ENCODE data around the gene ZNF333.

ZNF333 gene

DNA sequence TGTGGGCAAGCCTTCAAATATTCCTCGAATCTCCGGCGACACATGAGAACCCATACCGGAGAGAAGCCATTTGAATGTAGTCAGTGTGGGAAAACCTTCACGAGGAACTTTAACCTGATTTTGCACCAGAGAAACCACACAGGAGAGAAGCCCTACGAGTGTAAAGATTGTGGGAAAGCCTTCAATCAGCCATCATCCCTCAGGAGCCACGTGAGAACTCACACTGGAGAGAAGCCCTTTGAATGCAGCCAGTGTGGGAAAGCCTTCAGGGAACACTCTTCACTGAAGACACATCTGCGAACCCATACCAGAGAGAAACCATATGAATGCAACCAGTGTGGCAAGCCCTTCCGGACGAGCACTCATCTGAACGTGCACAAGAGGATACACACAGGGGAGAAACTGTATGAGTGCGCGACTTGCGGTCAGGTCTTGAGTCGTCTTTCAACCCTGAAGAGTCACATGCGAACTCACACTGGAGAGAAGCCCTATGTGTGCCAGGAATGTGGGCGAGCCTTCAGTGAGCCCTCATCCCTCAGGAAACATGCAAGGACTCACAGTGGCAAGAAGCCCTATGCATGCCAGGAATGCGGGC is 28.8 kb downstream of the ZNF333 start:
- no peak for TF ChIP-seq POLR2AphosphoS5 (IDR thresholded peaks at IDR 0.05; ENCODE audit: low read depth, low read length)
- TF ChIP-seq TAF1 (IDR thresholded peaks at IDR 0.05; ENCODE audit: borderline replicate concordance, insufficient read depth, low read length) = no peak
- no peak for TF ChIP-seq SIN3A (IDR thresholded peaks at IDR 0.05; ENCODE audit: borderline replicate concordance, insufficient read depth, low read length)
- TF ChIP-seq, protein P1, sequence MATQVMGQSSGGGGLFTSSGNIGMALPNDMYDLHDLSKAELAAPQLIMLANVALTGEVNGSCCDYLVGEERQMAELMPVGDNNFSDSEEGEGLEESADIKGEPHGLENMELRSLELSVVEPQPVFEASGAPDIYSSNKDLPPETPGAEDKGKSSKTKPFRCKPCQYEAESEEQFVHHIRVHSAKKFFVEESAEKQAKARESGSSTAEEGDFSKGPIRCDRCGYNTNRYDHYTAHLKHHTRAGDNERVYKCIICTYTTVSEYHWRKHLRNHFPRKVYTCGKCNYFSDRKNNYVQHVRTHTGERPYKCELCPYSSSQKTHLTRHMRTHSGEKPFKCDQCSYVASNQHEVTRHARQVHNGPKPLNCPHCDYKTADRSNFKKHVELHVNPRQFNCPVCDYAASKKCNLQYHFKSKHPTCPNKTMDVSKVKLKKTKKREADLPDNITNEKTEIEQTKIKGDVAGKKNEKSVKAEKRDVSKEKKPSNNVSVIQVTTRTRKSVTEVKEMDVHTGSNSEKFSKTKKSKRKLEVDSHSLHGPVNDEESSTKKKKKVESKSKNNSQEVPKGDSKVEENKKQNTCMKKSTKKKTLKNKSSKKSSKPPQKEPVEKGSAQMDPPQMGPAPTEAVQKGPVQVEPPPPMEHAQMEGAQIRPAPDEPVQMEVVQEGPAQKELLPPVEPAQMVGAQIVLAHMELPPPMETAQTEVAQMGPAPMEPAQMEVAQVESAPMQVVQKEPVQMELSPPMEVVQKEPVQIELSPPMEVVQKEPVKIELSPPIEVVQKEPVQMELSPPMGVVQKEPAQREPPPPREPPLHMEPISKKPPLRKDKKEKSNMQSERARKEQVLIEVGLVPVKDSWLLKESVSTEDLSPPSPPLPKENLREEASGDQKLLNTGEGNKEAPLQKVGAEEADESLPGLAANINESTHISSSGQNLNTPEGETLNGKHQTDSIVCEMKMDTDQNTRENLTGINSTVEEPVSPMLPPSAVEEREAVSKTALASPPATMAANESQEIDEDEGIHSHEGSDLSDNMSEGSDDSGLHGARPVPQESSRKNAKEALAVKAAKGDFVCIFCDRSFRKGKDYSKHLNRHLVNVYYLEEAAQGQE (IDR thresholded peaks at IDR 0.05; ENCODE audit: insufficient read depth in 1 of 2, low read depth in 2 of 2, low read length in 2 of 2) = no peak
- no peak for TF ChIP-seq FOXP2 (optimal IDR thresholded peaks at IDR 0.05; ENCODE audit: borderline replicate concordance, extremely low read depth, extremely low read length, insufficient read depth)

DNA sequence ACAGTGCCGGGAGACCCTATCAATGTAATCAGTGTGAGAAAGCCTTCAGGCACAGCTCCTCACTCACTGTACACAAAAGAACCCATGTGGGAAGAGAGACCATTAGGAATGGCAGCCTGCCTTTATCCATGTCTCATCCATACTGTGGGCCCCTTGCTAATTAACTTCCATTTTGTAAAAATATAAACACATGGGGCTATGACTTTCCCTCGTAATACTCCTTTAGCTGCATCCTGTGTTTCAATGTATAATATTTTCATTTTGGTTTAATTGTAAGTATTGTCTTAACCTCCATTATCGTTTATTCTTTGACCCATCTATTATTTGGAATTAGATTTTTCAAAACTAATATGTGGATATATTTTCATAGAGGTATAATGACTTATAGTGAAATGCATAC is 29.3 kb downstream of the ZNF333 start:
- TF ChIP-seq, protein P1 (IDR thresholded peaks at IDR 0.05; ENCODE audit: insufficient read depth in 1 of 2, low read depth in 2 of 2, low read length in 2 of 2) = no peak
- TF ChIP-seq POLR2AphosphoS5 (IDR thresholded peaks at IDR 0.05; ENCODE audit: low read depth, low read length) = no peak
- no peak for TF ChIP-seq TAF1 (IDR thresholded peaks at IDR 0.05; ENCODE audit: borderline replicate concordance, insufficient read depth, low read length)
- TF ChIP-seq FOXP2 (optimal IDR thresholded peaks at IDR 0.05; ENCODE audit: borderline replicate concordance, extremely low read depth, extremely low read length, insufficient read depth) = no peak
- no peak for TF ChIP-seq SIN3A (IDR thresholded peaks at IDR 0.05; ENCODE audit: borderline replicate concordance, insufficient read depth, low read length)

DNA sequence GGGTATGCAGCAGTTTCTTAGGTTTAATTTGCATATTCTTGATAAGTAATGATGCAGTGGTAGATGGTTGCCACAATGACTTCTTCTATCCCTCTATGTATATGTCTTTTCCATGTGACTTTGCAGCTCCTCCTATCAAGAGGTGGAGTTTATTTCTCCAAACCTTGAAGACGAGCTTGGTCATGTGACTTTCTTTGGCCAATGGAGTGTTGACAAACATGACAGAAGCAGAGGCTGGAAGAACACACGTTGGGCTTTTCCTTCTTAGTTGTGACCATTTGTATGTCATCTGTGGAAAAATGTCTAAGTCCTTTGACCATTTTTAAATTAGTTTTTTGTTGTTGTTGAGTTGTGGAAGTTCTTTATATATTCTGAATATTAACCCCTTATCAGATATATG is 32.3 kb downstream of the ZNF333 start:
- TF ChIP-seq POLR2AphosphoS5 (IDR thresholded peaks at IDR 0.05; ENCODE audit: low read depth, low read length) (no peak), SIN3A (IDR thresholded peaks at IDR 0.05; ENCODE audit: borderline replicate concordance, insufficient read depth, low read length) (no peak), FOXP2 (optimal IDR thresholded peaks at IDR 0.05; ENCODE audit: borderline replicate concordance, extremely low read depth, extremely low read length, insufficient read depth) (no peak), TAF1 (IDR thresholded peaks at IDR 0.05; ENCODE audit: borderline replicate concordance, insufficient read depth, low read length) (no peak)
- TF ChIP-seq, protein P1 (IDR thresholded peaks at IDR 0.05; ENCODE audit: insufficient read depth in 1 of 2, low read depth in 2 of 2, low read length in 2 of 2) = no peak

DNA sequence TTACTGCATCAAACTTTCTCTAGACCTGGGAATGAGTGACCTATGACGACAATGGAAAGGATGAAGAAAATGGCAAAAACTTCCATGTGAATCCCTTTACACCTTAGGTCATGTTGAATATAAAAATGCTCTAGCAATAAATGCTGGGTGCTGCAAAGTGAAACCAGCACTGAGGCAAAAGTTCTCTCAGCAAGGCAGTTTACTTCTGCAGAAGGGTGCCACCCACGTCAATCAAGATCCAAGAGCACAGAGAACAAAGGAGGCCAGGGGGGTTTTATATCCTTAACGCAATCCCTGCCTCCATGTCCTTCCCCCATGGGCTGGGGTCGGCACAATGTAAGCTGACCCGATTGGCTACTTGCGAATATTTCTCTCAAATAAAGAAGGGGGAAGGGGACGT is 38.7 kb downstream of the ZNF333 start:
- TF ChIP-seq TAF1 (IDR thresholded peaks at IDR 0.05; ENCODE audit: borderline replicate concordance, insufficient read depth, low read length) = no peak
- TF ChIP-seq FOXP2 (optimal IDR thresholded peaks at IDR 0.05; ENCODE audit: borderline replicate concordance, extremely low read depth, extremely low read length, insufficient read depth) = no peak
- TF ChIP-seq, protein P1 (IDR thresholded peaks at IDR 0.05; ENCODE audit: insufficient read depth in 1 of 2, low read depth in 2 of 2, low read length in 2 of 2) = no peak

DNA sequence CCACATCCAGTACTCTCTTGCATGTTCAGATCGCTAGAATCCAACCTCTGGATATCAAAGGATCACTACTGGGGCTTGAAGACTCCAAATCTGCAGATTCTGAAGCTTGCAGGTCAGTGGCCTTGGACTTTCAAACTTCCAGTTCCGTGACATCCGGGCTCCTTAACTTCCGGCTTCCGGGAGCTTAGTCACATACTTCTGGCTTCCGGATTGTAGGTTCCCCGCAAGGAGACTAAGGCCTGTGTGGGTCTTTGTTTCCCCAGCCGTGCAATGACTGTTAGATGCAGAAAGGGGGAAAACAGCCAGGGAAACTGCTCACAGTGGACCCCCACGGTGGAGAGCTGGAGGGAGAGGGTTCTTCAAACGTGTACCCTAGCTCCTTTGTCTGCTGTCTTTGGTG is 41.4 kb downstream of the ZNF333 start:
- TF ChIP-seq, protein P1 (IDR thresholded peaks at IDR 0.05; ENCODE audit: insufficient read depth in 1 of 2, low read depth in 2 of 2, low read length in 2 of 2) = no peak
- TF ChIP-seq POLR2AphosphoS5 (IDR thresholded peaks at IDR 0.05; ENCODE audit: low read depth, low read length) (no peak), TAF1 (IDR thresholded peaks at IDR 0.05; ENCODE audit: borderline replicate concordance, insufficient read depth, low read length) (no peak), SIN3A (IDR thresholded peaks at IDR 0.05; ENCODE audit: borderline replicate concordance, insufficient read depth, low read length) (no peak), FOXP2 (optimal IDR thresholded peaks at IDR 0.05; ENCODE audit: borderline replicate concordance, extremely low read depth, extremely low read length, insufficient read depth) (no peak)

Measured in PFSK-1 (cell line).